Esophagus (tissue), 2 donors: ENCODE results near the gene CALCOCO2. TPM values are rescaled to one million over a fixed set of nuclear protein-coding genes. Genes with fewer than 3 reads are reported as not detected.
A peak's percentile ranks its signal among the peaks of the same experiment; 100 is the strongest.

ENCODE experiments used
- H3K27ac ChIP-seq, 2 donors: one replicate each; pipeline ENCODE4 v1.5.1; 2013; ENCODE audit warnings: low read depth in 2 of 2, mild to moderate bottlenecking in 2 of 2, inconsistent platforms in 1 of 2, low read length in 1 of 2, moderate library complexity in 1 of 2
- H3K27me3 ChIP-seq, 2 donors: one replicate each; pipeline ENCODE4 v1.6.1; 2013; ENCODE audit warnings: low read length in 2 of 2, control low read depth in 1 of 2, mild to moderate bottlenecking in 1 of 2; ENCODE audit not compliant: insufficient read depth in 2 of 2, control insufficient read depth in 1 of 2
- H3K36me3 ChIP-seq, 2 donors: one replicate each; pipeline ENCODE4 v1.6.1; 2013; ENCODE audit warnings: low read length in 1 of 2; ENCODE audit not compliant: control insufficient read depth in 2 of 2, insufficient read depth in 2 of 2
- H3K4me1 ChIP-seq, 2 donors: one replicate each; pipeline ENCODE4 v1.6.1; 2013; ENCODE audit warnings: low read length in 1 of 2; ENCODE audit not compliant: control insufficient read depth in 2 of 2, insufficient read depth in 2 of 2
- H3K4me3 ChIP-seq, 2 donors: one replicate each; pipeline ENCODE4 v1.5.1; 2013; ENCODE audit warnings: low read length in 2 of 2, mild to moderate bottlenecking in 2 of 2, low read depth in 1 of 2, moderate library complexity in 1 of 2
- H3K9me3 ChIP-seq, 2 donors: one replicate each; pipeline ENCODE4 v1.6.1; 2013; ENCODE audit warnings: mild to moderate bottlenecking in 2 of 2, low read depth in 1 of 2, low read length in 1 of 2, moderate library complexity in 1 of 2; ENCODE audit not compliant: control insufficient read depth in 2 of 2, insufficient read depth in 1 of 2
- WGBS, 2 donors: extraction: QIAGEN DNeasy Blood & Tissue Kit; methylation state at CpG; one replicate each; pipeline ENCODE4 v1.1.7; 2013; 5-methylcytosine and 5-hydroxymethylcytosine counted together
- polyA plus RNA-seq, 2 donors: library from polyadenylated mRNA; stranded (reverse); fragments of 200-250 nt; gene quantifications; one replicate each; pipeline ENCODE4 v1.2.3, GENCODE V29; 2013
- donor health status: healthy with polysubstance abuse.
- donor health status: Bipolar disorder and iron deficiency.

Gene CALCOCO2
- polyA plus RNA-seq, 2 donors, result 38.8 to 57.5 TPM

DNA sequence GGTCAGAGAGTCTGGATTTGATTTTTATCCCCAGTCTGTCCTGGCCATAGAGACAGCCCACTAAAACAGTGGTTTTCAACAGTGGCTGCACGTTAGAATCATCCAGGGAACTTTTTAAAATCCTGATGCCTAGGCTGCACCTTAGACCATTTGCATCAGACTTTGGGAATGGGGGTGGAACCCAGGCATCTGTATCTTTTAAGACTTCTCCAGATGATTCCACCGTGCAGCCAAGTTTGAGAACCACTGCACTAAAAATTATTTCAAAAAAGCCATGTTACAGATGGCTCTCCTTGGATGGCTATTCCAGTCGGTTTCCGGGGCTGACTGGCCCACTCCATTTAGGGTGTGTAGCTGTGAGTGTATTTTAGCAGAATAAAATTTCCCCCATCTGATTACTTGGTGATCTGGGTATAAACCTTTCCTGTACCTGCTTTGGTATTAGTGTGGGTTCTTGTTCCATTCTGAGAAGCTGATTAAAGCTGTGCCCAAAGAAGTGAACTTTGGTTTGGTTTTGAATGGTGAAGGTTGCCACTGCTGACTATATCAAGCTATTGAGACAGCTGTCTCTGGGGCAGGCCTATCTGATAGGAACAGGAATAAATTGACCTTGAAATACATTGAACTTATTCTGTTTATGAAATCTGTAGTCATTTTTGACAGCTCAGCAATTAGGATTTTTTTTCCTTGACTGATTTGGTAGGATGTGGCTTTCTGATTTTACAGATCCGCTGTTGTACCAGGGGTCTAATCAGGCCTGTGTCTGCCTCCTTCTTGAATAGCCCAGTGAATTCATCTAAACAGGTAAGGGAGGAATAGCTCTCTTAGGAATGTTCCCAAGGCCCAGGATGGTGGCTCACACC is 63.0 kb downstream of the CALCOCO2 start:
- H3K27me3 ChIP-seq, result no peaks in the 10 kb centered on the region
- no peak overlapping the region for H3K27ac ChIP-seq
- 54 to 61% methylated on average over 5 of the region's 5 CpGs for WGBS, 2 donors
- H3K9me3 ChIP-seq, result no peaks in the 10 kb centered on the region
- peaks cover 11 to 12% of the 10 kb centered on the region in 2 donors for H3K36me3 ChIP-seq
- H3K4me3 ChIP-seq, result peak overlapping the region; percentile 74 to 75
- no peaks in the 10 kb centered on the region for H3K4me1 ChIP-seq

DNA sequence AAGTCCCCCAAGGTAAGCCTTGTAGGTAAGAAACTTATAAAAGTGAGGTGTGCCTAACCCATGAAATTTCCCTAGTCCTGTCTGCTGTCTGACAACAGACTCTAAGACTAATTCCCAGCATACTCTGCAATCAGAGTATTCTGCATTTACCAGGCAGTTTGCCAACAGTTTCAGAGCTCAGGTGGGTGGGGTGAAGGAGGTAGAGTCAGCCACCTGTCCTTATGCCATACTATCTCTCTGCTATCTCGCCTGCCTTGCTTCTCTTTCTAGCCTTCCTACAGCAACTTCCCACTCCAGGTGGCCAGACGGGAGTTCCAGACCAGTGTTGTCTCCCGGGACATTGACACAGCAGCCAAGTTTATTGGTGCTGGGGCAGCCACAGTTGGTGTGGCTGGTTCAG is 64.1 kb downstream of the CALCOCO2 start:
- H3K36me3 ChIP-seq, result peaks cover 11 to 12% of the 10 kb centered on the region in 2 donors
- WGBS, 2 donors, result 63 to 90% methylated on average over 3 of the region's 3 CpGs

DNA sequence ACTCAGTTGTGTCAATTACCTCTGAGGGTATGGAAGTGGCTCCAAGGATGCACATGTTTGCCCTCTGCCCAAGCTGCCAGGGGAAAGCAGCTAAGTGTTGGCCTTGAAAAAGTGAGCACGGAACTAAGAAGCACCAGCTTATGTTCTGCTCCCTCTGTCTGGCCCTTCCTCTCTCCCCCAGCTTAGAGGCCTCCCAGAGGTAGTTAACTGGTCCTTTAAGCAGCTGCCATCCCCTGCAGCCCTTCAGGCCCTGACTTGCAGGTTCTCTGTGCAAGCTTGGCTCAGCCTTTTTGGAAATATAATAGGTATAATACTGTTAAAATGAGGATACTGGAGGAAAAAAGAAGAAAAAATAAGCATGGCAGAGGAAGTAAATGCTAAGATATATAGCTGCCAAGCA is 70.4 kb downstream of the CALCOCO2 start:
- H3K27me3 ChIP-seq, result no peaks in the 10 kb centered on the region
- peak overlapping the region in 1 of 2 donors; percentile 3 for H3K27ac ChIP-seq
- WGBS, 2 donors, result 43 to 47% methylated on average over 1 of the region's 1 CpG
- peaks cover 0 to 4% of the 10 kb centered on the region in 2 donors for H3K36me3 ChIP-seq
- peaks cover 0 to 5% of the 10 kb centered on the region in 2 donors for H3K4me1 ChIP-seq
- H3K4me3 ChIP-seq, result no peak overlapping the region
- H3K9me3 ChIP-seq, result no peaks in the 10 kb centered on the region

More for the DNA sequence above, 64.1 kb downstream of the CALCOCO2 start:
- Histone ChIP-seq H3K27me3 (no peaks in the 10 kb centered on the region), H3K4me1 (no peaks in the 10 kb centered on the region), H3K4me3 (no peak overlapping the region), H3K27ac (no peak overlapping the region), H3K9me3 (no peaks in the 10 kb centered on the region)

DNA sequence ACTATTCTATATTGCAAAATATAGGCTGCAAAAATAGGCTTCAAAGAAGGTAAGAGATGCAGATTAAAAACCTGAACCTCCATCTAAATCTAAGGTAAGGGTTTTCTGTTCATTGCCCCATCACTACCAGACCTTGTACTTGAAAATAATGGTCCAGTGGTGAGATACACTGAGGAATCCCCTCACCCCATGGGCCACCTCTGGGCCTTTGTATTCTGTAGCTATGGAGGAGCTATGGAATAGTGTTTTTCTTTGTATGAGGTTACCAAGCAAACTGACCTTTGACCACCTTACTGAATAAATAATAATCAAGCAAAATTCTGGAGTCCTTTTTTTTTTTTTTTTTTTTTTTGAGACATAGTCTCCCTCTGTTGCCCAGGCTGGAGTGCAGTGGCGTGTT is 72.6 kb downstream of the CALCOCO2 start:
- peaks cover 0 to 1% of the 10 kb centered on the region in 2 donors for H3K36me3 ChIP-seq
- H3K4me1 ChIP-seq, result peaks cover 0 to 5% of the 10 kb centered on the region in 2 donors
- no peaks in the 10 kb centered on the region for H3K9me3 ChIP-seq
- WGBS, 2 donors, result 92 to 94% methylated on average over 1 of the region's 1 CpG
- no peaks in the 10 kb centered on the region for H3K27me3 ChIP-seq
- no peak overlapping the region for H3K27ac ChIP-seq
- H3K4me3 ChIP-seq, result no peak overlapping the region

DNA sequence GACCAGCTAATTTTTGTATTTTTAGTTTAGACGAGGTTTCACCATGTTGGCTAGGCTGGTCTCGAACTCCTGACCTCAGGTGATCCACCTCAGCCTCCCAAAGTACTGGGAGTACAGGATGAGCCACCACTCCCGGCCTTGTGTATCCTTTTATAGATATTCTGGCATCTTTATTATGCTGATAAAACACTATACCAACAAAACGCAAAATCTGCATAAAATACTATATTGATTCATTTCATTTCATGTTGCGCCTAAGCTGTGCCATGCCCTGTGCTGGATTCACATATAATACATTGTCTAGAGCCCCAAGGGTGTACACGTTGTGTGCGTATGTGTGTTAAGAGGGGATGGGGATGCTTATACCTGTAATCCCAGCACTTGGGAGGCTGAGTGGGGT is 73.6 kb downstream of the CALCOCO2 start:
- 89 to 91% methylated on average over 7 of the region's 7 CpGs for WGBS, 2 donors
- no peak overlapping the region for H3K27ac ChIP-seq
- H3K36me3 ChIP-seq, result no peaks in the 10 kb centered on the region
- no peaks in the 10 kb centered on the region for H3K27me3 ChIP-seq
- H3K4me3 ChIP-seq, result no peak overlapping the region
- no peaks in the 10 kb centered on the region for H3K9me3 ChIP-seq
- H3K4me1 ChIP-seq, result peaks cover 0 to 5% of the 10 kb centered on the region in 2 donors

DNA sequence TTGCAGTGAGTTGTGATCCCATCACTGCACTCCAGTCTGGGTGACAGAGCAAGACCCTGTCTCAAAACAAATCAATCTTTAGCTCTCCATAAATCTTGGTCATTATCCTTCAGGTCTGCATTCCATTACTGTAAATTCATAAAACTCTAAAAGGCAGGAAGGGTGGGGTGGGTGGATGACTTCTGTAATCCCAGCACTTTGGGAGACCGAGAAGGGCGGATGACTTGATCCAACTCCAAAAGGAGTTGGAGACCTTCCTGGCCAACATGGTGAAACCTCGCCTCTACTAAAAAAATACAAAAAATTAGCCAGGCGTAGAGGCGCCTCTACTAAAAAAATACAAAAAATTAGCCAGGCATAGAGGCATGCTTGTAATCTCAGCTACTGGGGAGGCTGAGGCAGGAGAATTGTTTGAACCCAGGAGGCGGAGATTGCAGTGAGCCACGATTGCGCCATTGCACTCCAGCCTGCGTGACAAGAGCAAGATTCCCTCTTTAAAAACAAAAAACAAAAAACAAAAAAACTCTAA is 75.2 kb downstream of the CALCOCO2 start:
- WGBS, 2 donors, result 74 to 75% methylated on average over 9 of the region's 9 CpGs
- Histone ChIP-seq H3K36me3 (no peaks in the 10 kb centered on the region), H3K27ac (no peak overlapping the region), H3K9me3 (no peaks in the 10 kb centered on the region), H3K27me3 (no peaks in the 10 kb centered on the region), H3K4me3 (no peak overlapping the region), H3K4me1 (peaks cover 0 to 6% of the 10 kb centered on the region in 2 donors)

DNA sequence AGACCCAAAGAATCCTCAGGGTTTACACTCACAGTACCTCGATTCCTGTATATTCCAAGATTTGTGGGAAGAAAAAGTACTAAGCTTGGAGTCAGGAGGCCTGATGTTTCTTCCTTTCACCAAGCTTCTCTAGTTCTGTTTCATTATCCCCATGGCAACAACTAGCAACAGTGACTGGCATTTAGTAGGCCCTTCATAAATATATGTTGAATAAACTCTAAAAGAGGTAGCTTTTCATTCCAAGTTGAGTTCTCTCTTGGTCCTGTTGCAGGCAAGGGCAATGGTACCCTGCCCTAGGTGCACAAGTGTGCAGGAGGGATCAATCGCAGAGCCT is 76.8 kb downstream of the CALCOCO2 start:
- H3K4me3 ChIP-seq, result peak overlapping the region; percentile 78 to 99
- no peaks in the 10 kb centered on the region for H3K9me3 ChIP-seq

DNA sequence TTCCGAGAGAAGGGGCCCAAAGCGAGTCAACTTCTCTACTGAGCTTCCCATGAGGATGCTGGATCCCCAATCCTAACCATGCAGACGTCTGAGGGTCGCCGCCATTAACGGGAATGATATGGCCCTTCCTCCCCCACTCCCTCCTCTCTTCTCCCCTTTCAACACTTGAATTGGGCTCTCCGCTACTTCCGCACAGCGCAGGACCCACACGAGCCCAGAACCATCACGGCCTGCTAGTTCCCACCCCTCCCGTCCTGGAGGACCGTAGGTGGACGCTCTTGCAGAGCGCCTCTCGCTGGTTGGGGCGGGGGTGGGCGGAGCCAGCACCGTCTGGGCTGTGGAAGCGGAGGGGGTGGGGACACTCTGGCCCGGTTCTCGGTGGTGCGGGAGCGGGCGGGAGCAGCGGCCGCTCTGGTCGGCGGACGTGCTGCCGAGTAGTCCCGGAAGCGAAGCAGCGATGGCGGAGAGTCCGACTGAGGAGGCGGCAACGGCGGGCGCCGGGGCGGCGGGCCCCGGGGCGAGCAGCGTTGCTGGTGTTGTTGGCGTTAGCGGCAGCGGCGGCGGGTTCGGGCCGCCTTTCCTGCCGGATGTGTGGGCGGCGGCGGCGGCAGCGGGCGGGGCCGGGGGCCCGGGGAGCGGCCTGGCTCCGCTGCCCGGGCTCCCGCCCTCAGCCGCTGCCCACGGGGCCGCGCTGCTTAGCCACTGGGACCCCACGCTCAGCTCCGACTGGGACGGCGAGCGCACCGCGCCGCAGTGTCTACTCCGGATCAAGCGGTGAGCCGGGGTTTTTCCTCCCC is 77.4 kb downstream of the CALCOCO2 start, which contains the start of gene UBE2Z:
Gene UBE2Z (plus strand): TSS at position 361 of the 797 bp plus-strand sequence. CDS start 97 bp downstream, at position 458.
- Histone ChIP-seq H3K9me3 (no peaks in the 10 kb centered on the region), H3K27ac (peak within 1 kb of the TSS; percentile 94), H3K27me3 (no peaks in the 10 kb centered on the region), H3K4me1 (peaks cover 0 to 4% of the 10 kb centered on the region in 2 donors), H3K36me3 (peaks cover 2 to 6% of the 10 kb centered on the region in 2 donors), H3K4me3 (peak within 1 kb of the TSS; percentile 78 to 99)
- WGBS, 2 donors, result 0% methylated on average over 62 to 81 of the region's 81 CpGs

More for the DNA sequence above, 76.8 kb downstream of the CALCOCO2 start:
- Histone ChIP-seq H3K27ac (peak overlapping the region; percentile 94), H3K4me1 (peaks cover 0 to 4% of the 10 kb centered on the region in 2 donors), H3K27me3 (no peaks in the 10 kb centered on the region), H3K36me3 (peaks cover 2% of the 10 kb centered on the region in 2 donors)
- WGBS, 2 donors, result 31 to 32% methylated on average over 2 of the region's 2 CpGs

DNA sequence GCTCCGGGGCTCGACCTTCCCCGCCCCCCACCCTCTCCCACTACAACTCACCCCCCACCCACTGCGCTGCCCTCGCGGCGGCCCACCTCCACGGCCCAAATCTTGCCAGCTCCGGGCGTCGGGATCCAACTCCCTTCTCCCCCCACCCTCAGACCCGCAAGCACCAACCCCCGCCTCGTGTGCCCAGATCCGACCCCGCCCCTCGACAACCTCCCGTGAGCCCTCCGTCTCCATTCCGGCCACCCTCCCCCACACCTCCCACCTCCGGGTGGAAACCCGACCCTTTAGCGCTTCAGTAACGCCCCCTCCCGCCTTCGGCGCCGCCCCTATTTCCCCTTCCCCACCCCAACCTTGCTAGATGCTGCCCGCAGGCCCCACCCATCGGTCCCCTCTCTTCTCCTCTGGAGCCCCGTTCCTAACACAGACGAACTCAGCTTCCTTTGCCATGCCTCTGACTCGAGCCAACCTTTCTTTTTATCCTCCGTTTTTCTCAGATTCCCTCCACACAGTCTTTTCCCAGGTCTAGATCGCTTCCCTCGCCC is 78.1 kb downstream of the CALCOCO2 start:
- Histone ChIP-seq H3K4me1 (peaks cover 0 to 4% of the 10 kb centered on the region in 2 donors), H3K4me3 (peak overlapping the region; percentile 78 to 99), H3K27ac (peak overlapping the region; percentile 94), H3K9me3 (no peaks in the 10 kb centered on the region), H3K27me3 (no peaks in the 10 kb centered on the region), H3K36me3 (peaks cover 2 to 6% of the 10 kb centered on the region in 2 donors)
- WGBS, 2 donors, result 1 to 2% methylated on average over 29 to 36 of the region's 36 CpGs
